ENCODE measurements around the gene MS4A3.
"Not testable (repeated sequence)": the region's sequence is repeated elsewhere in the genome, so short reads cannot be mapped to it uniquely, and the experiment has no call there.

DNA sequence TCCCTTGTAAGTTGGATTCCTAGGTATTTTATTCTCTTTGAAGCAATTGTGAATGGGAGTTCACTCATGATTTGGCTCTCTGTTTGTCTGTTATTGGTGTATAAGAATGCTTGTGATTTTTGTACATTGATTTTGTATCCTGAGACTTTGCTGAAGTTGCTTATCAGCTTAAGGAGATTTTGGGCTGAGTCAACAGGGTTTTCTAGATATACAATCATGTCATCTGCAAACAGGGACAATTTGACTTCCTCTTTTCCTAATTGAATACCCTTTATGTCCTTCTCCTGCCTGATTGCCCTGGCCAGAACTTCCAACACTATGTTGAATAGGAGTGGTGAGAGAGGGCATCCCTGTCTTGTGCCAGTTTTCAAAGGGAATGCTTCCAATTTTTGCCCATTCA is 6.0 kb upstream of the MS4A3 start:
- TF ChIP-seq, protein P1, sequence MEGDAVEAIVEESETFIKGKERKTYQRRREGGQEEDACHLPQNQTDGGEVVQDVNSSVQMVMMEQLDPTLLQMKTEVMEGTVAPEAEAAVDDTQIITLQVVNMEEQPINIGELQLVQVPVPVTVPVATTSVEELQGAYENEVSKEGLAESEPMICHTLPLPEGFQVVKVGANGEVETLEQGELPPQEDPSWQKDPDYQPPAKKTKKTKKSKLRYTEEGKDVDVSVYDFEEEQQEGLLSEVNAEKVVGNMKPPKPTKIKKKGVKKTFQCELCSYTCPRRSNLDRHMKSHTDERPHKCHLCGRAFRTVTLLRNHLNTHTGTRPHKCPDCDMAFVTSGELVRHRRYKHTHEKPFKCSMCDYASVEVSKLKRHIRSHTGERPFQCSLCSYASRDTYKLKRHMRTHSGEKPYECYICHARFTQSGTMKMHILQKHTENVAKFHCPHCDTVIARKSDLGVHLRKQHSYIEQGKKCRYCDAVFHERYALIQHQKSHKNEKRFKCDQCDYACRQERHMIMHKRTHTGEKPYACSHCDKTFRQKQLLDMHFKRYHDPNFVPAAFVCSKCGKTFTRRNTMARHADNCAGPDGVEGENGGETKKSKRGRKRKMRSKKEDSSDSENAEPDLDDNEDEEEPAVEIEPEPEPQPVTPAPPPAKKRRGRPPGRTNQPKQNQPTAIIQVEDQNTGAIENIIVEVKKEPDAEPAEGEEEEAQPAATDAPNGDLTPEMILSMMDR (IDR thresholded peaks at IDR 0.05; ENCODE audit: insufficient read depth, low read depth, low read length) = not testable (repeated sequence)
- TF ChIP-seq EZH2 (IDR thresholded peaks at IDR 0.05; ENCODE audit: insufficient read depth, low read length) = not testable (repeated sequence)

Data from astrocyte (in vitro differentiated cells and primary cell).